ENCODE results near the gene OCA2. TPM values are rescaled to one million over a fixed set of nuclear protein-coding genes. Genes with fewer than 3 reads are reported as not detected.

The OCA2 gene
- total RNA-seq, 1 donor: not detected

- DNase-seq (ENCODE audit: low read depth in 2 of 3, low spot score in 2 of 3): no peak
Observed at GRCh38 chr15:27889258-27889657, 209.9 kb downstream of the OCA2 start.

- no peak for DNase-seq (ENCODE audit: low read depth in 2 of 3, low spot score in 2 of 3)
Observed at GRCh38 chr15:27885201-27885600, 213.9 kb downstream of the OCA2 start.

GRCh38 chr15:27884726-27885125 lies 214.4 kb downstream of the OCA2 start:
- DNase-seq (ENCODE audit: low read depth in 2 of 3, low spot score in 2 of 3): no peak

- no peak for DNase-seq (ENCODE audit: low read depth in 2 of 3, low spot score in 2 of 3)
Observed at GRCh38 chr15:27878841-27879240, 220.3 kb downstream of the OCA2 start.

- no peak for DNase-seq (ENCODE audit: low read depth in 2 of 3, low spot score in 2 of 3)
Observed at GRCh38 chr15:27873828-27874227, 225.3 kb downstream of the OCA2 start.

GRCh38 chr15:27873039-27873438 lies 226.1 kb downstream of the OCA2 start:
- DNase-seq (ENCODE audit: low read depth in 2 of 3, low spot score in 2 of 3): no peak

GRCh38 chr15:27872355-27872754 lies 226.8 kb downstream of the OCA2 start:
- DNase-seq (ENCODE audit: low read depth in 2 of 3, low spot score in 2 of 3): no peak

GRCh38 chr15:27871902-27872260 lies 227.2 kb downstream of the OCA2 start:
- no peak for DNase-seq (ENCODE audit: low read depth in 2 of 3, low spot score in 2 of 3)

- no peak for DNase-seq (ENCODE audit: low read depth in 2 of 3, low spot score in 2 of 3)
Observed at GRCh38 chr15:27871078-27871901, 227.8 kb downstream of the OCA2 start.

- DNase-seq (ENCODE audit: low read depth in 2 of 3, low spot score in 2 of 3): no peak
Observed at GRCh38 chr15:27870320-27870719, 228.8 kb downstream of the OCA2 start.

- no peak for DNase-seq (ENCODE audit: low read depth in 2 of 3, low spot score in 2 of 3)
Observed at GRCh38 chr15:27869697-27870281, 229.3 kb downstream of the OCA2 start.

- DNase-seq (ENCODE audit: low read depth in 2 of 3, low spot score in 2 of 3): no peak
Observed at GRCh38 chr15:27868828-27869404, 230.2 kb downstream of the OCA2 start.

- no peak for DNase-seq (ENCODE audit: low read depth in 2 of 3, low spot score in 2 of 3)
Observed at GRCh38 chr15:27867861-27868260, 231.3 kb downstream of the OCA2 start.

GRCh38 chr15:27866505-27867165 lies 232.5 kb downstream of the OCA2 start:
- no peak for DNase-seq (ENCODE audit: low read depth in 2 of 3, low spot score in 2 of 3)

- no peak for DNase-seq (ENCODE audit: low read depth in 2 of 3, low spot score in 2 of 3)
Observed at GRCh38 chr15:27865926-27866325, 233.2 kb downstream of the OCA2 start.

- no peak for DNase-seq (ENCODE audit: low read depth in 2 of 3, low spot score in 2 of 3)
Observed at GRCh38 chr15:27865323-27865922, 233.7 kb downstream of the OCA2 start.

- DNase-seq (ENCODE audit: low read depth in 2 of 3, low spot score in 2 of 3): no peak
Observed at GRCh38 chr15:27864719-27865118, 234.4 kb downstream of the OCA2 start.

- DNase-seq (ENCODE audit: low read depth in 2 of 3, low spot score in 2 of 3): no peak
Observed at GRCh38 chr15:27864086-27864485, 235.0 kb downstream of the OCA2 start.

GRCh38 chr15:27863000-27863399 lies 236.1 kb downstream of the OCA2 start:
- DNase-seq (ENCODE audit: low read depth in 2 of 3, low spot score in 2 of 3): no peak

GRCh38 chr15:27861171-27861570 lies 237.9 kb downstream of the OCA2 start:
- DNase-seq (ENCODE audit: low read depth in 2 of 3, low spot score in 2 of 3): no peak

GRCh38 chr15:27855137-27855536 lies 244.0 kb downstream of the OCA2 start:
- no peak for DNase-seq (ENCODE audit: low read depth in 2 of 3, low spot score in 2 of 3)
